ENCODE data around the gene MYO5C.

GRCh38 chr15:52191207-52191606, 104.4 kb downstream of the MYO5C start, which contains the start of gene GNB5:
- TF ChIP-seq, protein P1, sequence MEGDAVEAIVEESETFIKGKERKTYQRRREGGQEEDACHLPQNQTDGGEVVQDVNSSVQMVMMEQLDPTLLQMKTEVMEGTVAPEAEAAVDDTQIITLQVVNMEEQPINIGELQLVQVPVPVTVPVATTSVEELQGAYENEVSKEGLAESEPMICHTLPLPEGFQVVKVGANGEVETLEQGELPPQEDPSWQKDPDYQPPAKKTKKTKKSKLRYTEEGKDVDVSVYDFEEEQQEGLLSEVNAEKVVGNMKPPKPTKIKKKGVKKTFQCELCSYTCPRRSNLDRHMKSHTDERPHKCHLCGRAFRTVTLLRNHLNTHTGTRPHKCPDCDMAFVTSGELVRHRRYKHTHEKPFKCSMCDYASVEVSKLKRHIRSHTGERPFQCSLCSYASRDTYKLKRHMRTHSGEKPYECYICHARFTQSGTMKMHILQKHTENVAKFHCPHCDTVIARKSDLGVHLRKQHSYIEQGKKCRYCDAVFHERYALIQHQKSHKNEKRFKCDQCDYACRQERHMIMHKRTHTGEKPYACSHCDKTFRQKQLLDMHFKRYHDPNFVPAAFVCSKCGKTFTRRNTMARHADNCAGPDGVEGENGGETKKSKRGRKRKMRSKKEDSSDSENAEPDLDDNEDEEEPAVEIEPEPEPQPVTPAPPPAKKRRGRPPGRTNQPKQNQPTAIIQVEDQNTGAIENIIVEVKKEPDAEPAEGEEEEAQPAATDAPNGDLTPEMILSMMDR (IDR thresholded peaks at IDR 0.05): no peak
- TF ChIP-seq POLR2AphosphoS5 (IDR thresholded peaks at IDR 0.05; ENCODE audit: low read depth, low read length) (no peak), REST (IDR thresholded peaks at IDR 0.05; ENCODE audit: insufficient read depth in 1 of 2, low read depth in 2 of 2, low read length in 1 of 2) (no peak), TCF7L2 (IDR thresholded peaks at IDR 0.05; ENCODE audit: low read depth, low read length) (no peak)

Data from Panc1 (cell line).